Breast epithelium (tissue), 3 donors: ENCODE measurements around the gene TMEM45A.

ENCODE experiments used
- CTCF ChIP-seq, 3 donors: fragments of 450-650 bp; IDR thresholded peaks; one replicate each; pipeline ENCODE4 v1.5.1; 2016 to 2017; ENCODE audit warnings: antibody characterized with exemption in 3 of 3, mild to moderate bottlenecking in 3 of 3, moderate library complexity in 3 of 3
- POLR2A ChIP-seq: fragments of 450-650 bp; IDR thresholded peaks from one replicate; pipeline ENCODE4 v1.6.1; 2016; ENCODE audit warnings: antibody characterized with exemption, mild to moderate bottlenecking, moderate library complexity
- POLR2AphosphoS5 ChIP-seq, 3 donors: sonication (generic); formaldehyde crosslinking; IDR thresholded peaks; one replicate each; pipeline ENCODE4 v1.6.1; 2017; ENCODE audit warnings: antibody characterized with exemption in 3 of 3

- TF ChIP-seq CTCF (IDR thresholded peaks at IDR 0.05) (no peak), POLR2AphosphoS5 (IDR thresholded peaks at IDR 0.05) (no peak), POLR2A (no peak)
Observed at GRCh38 chr3:100538339-100538706, 45.9 kb downstream of the TMEM45A start.
